Esophagus muscularis mucosa (tissue), 3 donors: Measurements from ENCODE around the gene SLC28A1.

Source experiments
- CTCF ChIP-seq, 3 experiments: fragments of 200-600 bp in 2 of 3; fragments of 450-650 bp in 1 of 3; sonication (generic) in 2 of 3; IDR thresholded peaks; one replicate each; pipeline ENCODE4 v1.5.1; 2017 to 2019; ENCODE audit warnings: antibody characterized with exemption in 3 of 3, mild to moderate bottlenecking in 2 of 3, moderate library complexity in 1 of 3
- POLR2A ChIP-seq: fragments of 450-650 bp; IDR thresholded peaks from one replicate; pipeline ENCODE4 v1.6.1; 2017; ENCODE audit warnings: antibody characterized with exemption, moderate library complexity, mild to moderate bottlenecking, low read depth
- POLR2AphosphoS5 ChIP-seq, 2 donors: sonication (generic); formaldehyde crosslinking; IDR thresholded peaks; one replicate each; pipeline ENCODE4 v1.6.1; 2017; ENCODE audit warnings: antibody characterized with exemption in 2 of 2

DNA sequence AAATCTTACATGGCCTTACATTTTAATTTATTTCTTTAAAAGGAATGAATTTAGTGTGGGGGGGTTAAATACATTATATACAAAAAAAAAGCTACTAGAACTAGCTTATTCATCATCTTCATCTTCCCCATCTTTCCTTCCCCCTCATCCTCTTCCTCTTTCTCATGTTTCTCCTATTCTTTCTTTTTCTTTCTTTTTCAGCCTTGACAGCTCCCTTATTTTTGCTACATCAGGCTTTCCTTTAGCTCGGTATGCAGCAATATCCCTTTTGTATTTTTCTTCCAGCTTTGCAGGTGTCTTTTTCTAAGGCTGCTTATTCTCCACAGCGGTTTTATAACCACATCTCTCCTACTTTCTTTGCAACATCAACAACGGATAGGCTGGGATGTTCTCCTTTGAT, 55.9 kb downstream of the SLC28A1 start:
- TF ChIP-seq POLR2AphosphoS5 (IDR thresholded peaks at IDR 0.05) (no peak), CTCF (IDR thresholded peaks at IDR 0.05) (no peak), POLR2A (no peak)
